MM.1S (cell line): ENCODE measurements around the gene TMEM143.

Source experiments
- CTCF ChIP-seq: fragments of 300-600 bp; sonication (generic); IDR thresholded peaks from 2 replicates; pipeline ENCODE4 v1.5.1; 2016; ENCODE audit warnings: antibody characterized with exemption, low read length, mixed read lengths
- EZH2 ChIP-seq: fragments of 300-600 bp; sonication (generic); optimal IDR thresholded peaks from 2 replicates; pipeline ENCODE3; 2017; ENCODE audit warnings: low read depth, mild to moderate bottlenecking, antibody characterized with exemption, low read length, mixed read lengths
- EZH2phosphoT487 ChIP-seq: fragments of 300-600 bp; sonication (generic); IDR thresholded peaks from 2 replicates; pipeline ENCODE4 v1.6.1; 2018; ENCODE audit warnings: antibody characterized with exemption, low read length

GRCh38 chr19:48318286-48318987, 45.3 kb downstream of the TMEM143 start:
- TF ChIP-seq EZH2, result no peak
- no peak for TF ChIP-seq CTCF
- TF ChIP-seq EZH2phosphoT487, result no peak
